Measurements from ENCODE around the gene FYCO1.
A peak's percentile ranks its signal among the peaks of the same experiment; 100 is the strongest.
"Not testable (repeated sequence)": the region's sequence is repeated elsewhere in the genome, so short reads cannot be mapped to it uniquely, and the experiment has no call there.

Gene FYCO1

GRCh38 chr3:46021516-46021915 is 25.9 kb upstream of the FYCO1 start:
- DNase-seq (no peak), ATAC-seq (replicated peaks) (no peak)
- no peak overlapping the region for H3K4me3 Mint-ChIP-seq
- H3K4me1 Mint-ChIP-seq = peaks cover 4 to 18% of the 10 kb centered on the region in 2 donors
- no peaks in the 10 kb centered on the region for H3K9me3 Mint-ChIP-seq
- peaks cover 14 to 23% of the 10 kb centered on the region in 2 donors for H3K27me3 Mint-ChIP-seq
- no peaks in the 10 kb centered on the region for H3K36me3 Mint-ChIP-seq
- H3K27ac Mint-ChIP-seq = no peak overlapping the region

DNA sequence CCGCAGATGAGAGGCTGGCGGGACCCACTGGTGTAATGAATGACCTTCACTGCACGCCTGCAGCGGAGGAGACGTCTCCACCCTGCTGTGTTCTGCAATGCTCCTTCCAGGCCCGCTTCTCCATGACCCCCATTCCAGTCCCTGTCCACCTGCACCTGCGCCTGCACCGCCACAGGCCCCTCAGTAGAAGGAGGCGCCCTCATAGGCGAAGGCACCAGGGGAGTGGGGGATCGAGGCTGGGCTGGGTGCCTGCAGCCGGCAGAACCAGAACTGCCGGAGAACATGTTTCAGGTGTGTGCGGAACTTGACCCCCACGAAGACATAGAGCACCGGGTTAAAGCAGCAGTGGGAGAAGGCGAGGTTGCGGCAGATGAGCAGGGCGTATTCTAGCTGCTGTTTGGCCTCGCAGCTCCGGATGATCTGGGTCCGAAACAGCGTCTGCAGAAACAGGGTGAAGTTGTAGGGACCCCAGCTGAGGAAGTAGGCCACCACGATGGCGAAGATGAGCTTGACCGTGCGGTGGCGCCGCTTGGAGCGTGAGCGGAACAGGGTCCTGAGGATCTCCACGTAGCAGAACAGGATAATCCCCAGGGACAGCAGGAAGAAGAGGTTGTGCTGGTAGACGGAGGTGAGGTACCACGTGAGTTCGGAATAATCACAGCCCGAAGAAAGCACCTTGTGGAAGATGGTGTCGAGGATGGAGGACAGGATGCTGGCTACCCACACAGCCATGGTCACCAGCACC is 25.3 kb upstream of the FYCO1 start:
- DNase-seq = no peak
- ATAC-seq (replicated peaks) = no peak
- peaks cover 4 to 18% of the 10 kb centered on the region in 2 donors for H3K4me1 Mint-ChIP-seq
- H3K4me3 Mint-ChIP-seq = no peak overlapping the region
- no peaks in the 10 kb centered on the region for H3K36me3 Mint-ChIP-seq
- H3K27me3 Mint-ChIP-seq = peaks cover 14 to 23% of the 10 kb centered on the region in 2 donors
- no peak overlapping the region for H3K27ac Mint-ChIP-seq
- no peaks in the 10 kb centered on the region for H3K9me3 Mint-ChIP-seq

DNA sequence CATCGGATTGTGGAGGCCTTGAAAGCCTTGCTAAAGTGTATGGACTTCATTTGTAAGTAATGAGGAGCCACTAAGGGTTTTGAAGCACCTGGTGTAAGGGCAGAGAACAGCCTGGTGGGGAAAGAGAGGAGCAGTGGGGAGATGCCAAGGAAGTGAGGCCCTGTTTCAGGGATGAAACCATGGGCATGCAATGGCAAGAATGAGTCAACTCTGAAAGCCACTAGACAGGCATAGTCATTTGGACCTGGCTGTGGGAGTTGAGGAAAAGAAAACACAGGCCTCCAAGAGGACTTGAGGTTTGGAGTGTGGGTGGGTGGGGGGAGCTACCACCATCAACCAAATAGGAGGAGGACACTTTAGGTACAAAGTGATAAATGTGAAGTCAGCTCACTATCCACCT is 24.1 kb upstream of the FYCO1 start:
- H3K9me3 Mint-ChIP-seq = no peaks in the 10 kb centered on the region
- peaks cover 14 to 23% of the 10 kb centered on the region in 2 donors for H3K27me3 Mint-ChIP-seq
- DNase-seq (no peak), ATAC-seq (replicated peaks) (peak in 1 of 2 donors; percentile 55)
- no peak overlapping the region for H3K4me3 Mint-ChIP-seq
- no peaks in the 10 kb centered on the region for H3K36me3 Mint-ChIP-seq
- no peak overlapping the region for H3K27ac Mint-ChIP-seq
- peaks cover 4 to 18% of the 10 kb centered on the region in 2 donors for H3K4me1 Mint-ChIP-seq

- DNase-seq = no peak
- Mint-ChIP-seq H3K4me3 (no peak overlapping the region), H3K9me3 (no peaks in the 10 kb centered on the region), H3K4me1 (peaks cover 4 to 18% of the 10 kb centered on the region in 2 donors), H3K27ac (no peak overlapping the region), H3K36me3 (no peaks in the 10 kb centered on the region), H3K27me3 (peaks cover 14 to 18% of the 10 kb centered on the region in 2 donors)
- ATAC-seq (replicated peaks) = peak; percentile 56 to 64
These were observed 22.1 kb upstream of the FYCO1 start for GRCh38 chr3:46017720-46018119.

DNA sequence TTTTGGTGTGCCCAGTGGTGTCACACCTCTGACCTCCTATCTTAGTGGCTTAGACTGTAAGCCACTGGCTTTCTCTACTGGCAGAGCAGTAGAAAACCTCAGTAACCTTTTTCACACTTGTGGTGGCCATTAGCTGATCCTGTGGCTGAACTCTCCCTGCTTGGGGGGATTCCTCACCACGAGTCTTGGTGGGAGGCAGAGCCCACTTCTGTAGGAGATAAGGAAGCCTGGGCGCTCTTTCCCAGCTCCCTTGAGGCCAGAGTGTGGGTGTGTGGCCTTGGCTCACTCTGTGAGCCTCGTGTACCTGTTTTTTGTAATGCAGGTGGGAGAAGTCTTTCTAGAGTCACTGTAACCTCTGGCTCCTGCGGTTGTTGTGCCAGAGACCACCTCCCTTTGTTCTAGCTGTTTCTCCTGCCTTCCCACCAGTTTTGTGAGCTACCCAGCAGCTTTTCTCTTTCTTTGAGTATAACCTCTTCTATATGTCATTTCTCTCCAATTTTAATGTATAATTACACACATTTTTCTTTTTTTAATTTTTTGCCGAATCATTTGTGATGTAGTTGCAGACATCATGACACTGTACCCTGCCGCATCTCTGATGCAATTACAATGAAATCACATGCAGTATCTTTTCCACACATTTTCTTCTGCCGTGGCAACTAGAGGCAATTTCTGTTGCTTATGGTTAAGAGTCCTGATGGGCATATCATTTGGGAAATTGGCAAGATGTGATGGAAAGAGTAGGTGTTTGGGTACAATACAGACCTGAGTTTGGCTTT is 17.9 kb upstream of the FYCO1 start:
- no peaks in the 10 kb centered on the region for H3K9me3 Mint-ChIP-seq
- no peak overlapping the region for H3K4me3 Mint-ChIP-seq
- H3K4me1 Mint-ChIP-seq = peaks cover 0 to 12% of the 10 kb centered on the region in 2 donors
- DNase-seq = no peak
- no peaks in the 10 kb centered on the region for H3K36me3 Mint-ChIP-seq
- peaks cover 0 to 4% of the 10 kb centered on the region in 2 donors for H3K27me3 Mint-ChIP-seq
- no peak for ATAC-seq (replicated peaks)
- H3K27ac Mint-ChIP-seq = no peak overlapping the region

DNA sequence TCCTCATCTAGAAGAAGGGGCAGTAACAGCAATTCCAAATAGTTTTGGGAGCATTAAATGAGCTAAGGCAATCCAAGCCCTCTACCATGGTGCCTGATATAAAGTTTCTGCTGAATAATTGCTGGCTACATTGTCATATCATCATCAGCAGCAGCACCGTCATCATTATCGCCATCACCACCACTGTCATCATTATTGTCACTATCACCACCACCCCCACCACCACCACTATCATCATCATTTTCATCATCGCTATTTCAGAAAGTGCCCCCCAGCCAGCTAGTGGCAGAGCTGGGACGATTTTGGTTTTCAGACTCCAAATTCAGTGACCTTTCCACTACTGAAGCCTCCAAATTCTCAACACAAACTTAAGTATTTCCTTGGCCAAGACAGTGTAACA is 16.6 kb upstream of the FYCO1 start:
- no peak for DNase-seq
- Mint-ChIP-seq H3K36me3 (no peaks in the 10 kb centered on the region), H3K27me3 (peaks cover 0 to 4% of the 10 kb centered on the region in 2 donors), H3K9me3 (no peaks in the 10 kb centered on the region), H3K4me1 (peaks cover 0 to 3% of the 10 kb centered on the region in 2 donors), H3K27ac (no peak overlapping the region), H3K4me3 (no peak overlapping the region)
- no peak for ATAC-seq (replicated peaks)

DNA sequence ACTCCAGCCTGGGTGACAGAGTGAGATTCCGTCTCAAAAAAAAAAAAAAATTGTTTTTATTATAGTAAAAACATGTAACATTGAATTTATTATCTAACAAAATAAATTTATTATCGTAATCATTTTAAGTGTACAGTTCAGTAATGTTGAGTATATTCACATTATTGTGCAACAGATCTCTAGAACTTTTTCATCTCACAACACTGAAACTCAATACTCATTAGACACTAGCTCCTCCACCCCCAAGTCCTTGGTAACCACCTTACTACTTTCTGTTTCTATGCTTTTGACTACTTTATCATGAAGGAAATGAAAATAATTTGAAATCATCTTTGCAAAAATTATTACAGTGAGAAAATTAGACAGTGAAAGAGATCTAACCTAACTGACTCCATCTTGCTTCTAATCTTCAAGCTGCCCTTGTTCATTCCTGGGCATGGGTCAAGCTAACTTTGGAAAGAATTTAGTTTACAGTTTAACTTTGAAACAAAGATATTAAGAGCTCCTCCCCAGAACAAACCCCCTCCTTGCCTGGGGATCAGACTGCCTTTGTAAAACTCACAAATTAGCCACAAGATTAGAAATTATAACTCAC is 15.0 kb upstream of the FYCO1 start:
- no peaks in the 10 kb centered on the region for H3K36me3 Mint-ChIP-seq
- no peaks in the 10 kb centered on the region for H3K4me1 Mint-ChIP-seq
- no peak for DNase-seq

DNA sequence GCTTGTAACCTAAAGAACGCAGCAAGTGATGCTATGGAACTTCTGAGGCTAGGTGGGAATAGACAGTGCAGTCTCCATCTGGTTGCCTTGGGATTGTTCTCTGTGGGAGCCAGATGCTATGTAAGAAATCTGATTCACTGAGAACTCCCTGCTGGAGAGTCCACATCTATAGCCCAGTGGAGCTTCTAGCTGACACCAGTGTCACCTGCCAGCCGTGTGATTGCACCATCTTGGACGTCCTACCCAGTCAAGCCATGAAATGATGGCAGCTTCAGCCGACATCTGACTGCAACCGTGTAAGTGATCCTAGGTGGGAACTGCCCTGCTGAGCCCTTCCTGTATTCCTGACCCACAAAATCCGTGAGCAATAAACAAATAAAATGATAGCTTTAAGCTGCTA is 12.4 kb upstream of the FYCO1 start:
- no peaks in the 10 kb centered on the region for H3K36me3 Mint-ChIP-seq

More for the DNA sequence above, 15.0 kb upstream of the FYCO1 start:
- no peak overlapping the region for H3K27ac Mint-ChIP-seq
- no peak for ATAC-seq (replicated peaks)
- H3K4me3 Mint-ChIP-seq = no peak overlapping the region
- H3K27me3 Mint-ChIP-seq = peaks cover 0 to 4% of the 10 kb centered on the region in 2 donors
- H3K9me3 Mint-ChIP-seq = no peaks in the 10 kb centered on the region

DNA sequence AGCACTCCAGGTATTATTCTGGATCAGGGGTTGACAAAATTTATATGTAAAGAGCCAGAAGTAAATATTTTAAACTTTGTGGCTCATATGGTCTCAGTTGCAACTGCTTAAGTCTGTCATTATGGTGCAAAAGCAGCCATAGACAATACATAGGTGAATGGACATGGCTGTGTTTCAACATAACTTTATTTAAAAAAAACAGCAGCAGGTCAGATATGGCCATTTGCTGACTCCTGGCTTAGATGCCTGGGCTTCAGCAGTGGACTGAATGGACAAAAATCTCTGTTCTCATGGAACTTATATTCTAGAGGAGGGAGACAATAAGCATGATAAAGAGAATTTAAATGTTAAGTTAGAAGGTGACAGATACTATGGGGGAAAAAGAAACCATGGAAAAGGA is 11.7 kb upstream of the FYCO1 start:
- H3K4me3 Mint-ChIP-seq = no peak overlapping the region

More for the DNA sequence above, 12.4 kb upstream of the FYCO1 start:
- Mint-ChIP-seq H3K9me3 (no peaks in the 10 kb centered on the region), H3K27me3 (no peaks in the 10 kb centered on the region), H3K27ac (no peak overlapping the region), H3K4me1 (no peaks in the 10 kb centered on the region), H3K4me3 (no peak overlapping the region)
- no peak for ATAC-seq (replicated peaks)
- DNase-seq = no peak

DNA sequence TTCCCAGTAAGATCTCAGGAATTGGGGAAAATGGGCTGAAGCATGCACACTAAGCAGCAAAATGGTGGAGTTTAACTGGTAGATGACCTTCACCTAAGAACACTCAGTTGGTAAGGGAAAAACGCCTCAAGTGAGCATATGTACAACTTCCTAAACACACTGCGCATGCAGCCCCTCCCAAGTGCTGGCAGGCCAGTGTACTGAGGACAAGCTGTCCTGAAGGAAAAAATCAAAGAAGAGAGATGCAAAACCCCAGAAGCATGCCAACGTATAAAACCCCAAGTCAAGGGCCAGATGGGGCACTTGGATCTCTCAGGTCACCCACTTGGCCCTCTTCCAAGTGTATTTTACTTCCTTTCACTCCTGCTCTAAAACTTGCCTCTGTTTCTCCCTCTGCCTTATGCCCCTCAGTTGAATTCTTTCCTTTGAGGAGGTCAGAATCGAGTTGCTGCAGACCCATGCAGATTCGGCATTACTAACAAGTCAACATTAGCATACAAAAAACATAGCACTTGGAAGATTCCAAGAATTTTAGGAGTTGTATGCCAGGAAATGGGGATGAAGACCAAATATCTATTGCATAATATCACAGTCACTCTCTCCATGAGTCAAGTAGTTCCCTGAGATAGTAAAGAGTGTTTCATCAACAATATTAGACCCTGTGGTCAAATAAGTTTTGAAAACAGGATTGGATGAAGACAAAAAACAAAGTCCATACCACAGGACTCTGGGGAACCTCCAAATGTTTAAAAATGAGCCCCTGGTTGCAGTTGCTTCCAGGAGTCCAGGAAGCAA is 10.8 kb upstream of the FYCO1 start:
- Mint-ChIP-seq H3K27me3 (no peaks in the 10 kb centered on the region), H3K9me3 (no peaks in the 10 kb centered on the region), H3K36me3 (no peaks in the 10 kb centered on the region), H3K4me3 (no peak overlapping the region), H3K4me1 (no peaks in the 10 kb centered on the region), H3K27ac (no peak overlapping the region)
- DNase-seq = no peak
- ATAC-seq (replicated peaks) = no peak

More for the DNA sequence above, 11.7 kb upstream of the FYCO1 start:
- H3K9me3 Mint-ChIP-seq = no peaks in the 10 kb centered on the region
- H3K4me1 Mint-ChIP-seq = no peaks in the 10 kb centered on the region
- DNase-seq (no peak), ATAC-seq (replicated peaks) (no peak)
- H3K36me3 Mint-ChIP-seq = no peaks in the 10 kb centered on the region
- H3K27ac Mint-ChIP-seq = no peak overlapping the region
- H3K27me3 Mint-ChIP-seq = no peaks in the 10 kb centered on the region

- H3K27ac Mint-ChIP-seq; DNase-seq; H3K9me3 Mint-ChIP-seq; H3K4me3 Mint-ChIP-seq; ATAC-seq (replicated peaks); H3K36me3 Mint-ChIP-seq; H3K4me1 Mint-ChIP-seq: not testable (repeated sequence)
- H3K27me3 Mint-ChIP-seq = peaks cover 7 to 13% of the 10 kb centered on the region in 2 donors
These were observed 8.1 kb upstream of the FYCO1 start for GRCh38 chr3:46003706-46004105.

DNA sequence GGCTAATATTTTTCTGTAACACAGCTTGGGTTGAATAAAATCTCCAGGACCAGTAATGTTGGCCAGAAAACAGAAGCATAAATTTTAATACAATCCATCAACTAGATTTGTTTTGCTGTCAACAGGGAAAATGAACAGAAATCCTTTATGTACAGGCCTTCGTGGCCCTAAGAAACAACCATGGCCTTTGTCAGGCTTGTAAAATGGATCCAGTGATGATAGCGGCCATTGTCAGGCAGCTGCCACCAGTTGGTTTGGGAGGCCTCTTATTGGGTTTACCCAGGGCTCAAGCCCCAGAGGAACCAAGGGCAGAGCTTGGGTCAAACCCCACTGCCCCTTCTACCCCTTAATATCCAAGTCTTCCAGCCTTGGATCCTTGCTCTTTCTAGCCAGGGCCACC is 5.6 kb upstream of the FYCO1 start:
- DNase-seq (no peak), ATAC-seq (replicated peaks) (no peak)
- no peaks in the 10 kb centered on the region for H3K9me3 Mint-ChIP-seq
- peaks cover 7 to 13% of the 10 kb centered on the region in 2 donors for H3K27me3 Mint-ChIP-seq
- H3K36me3 Mint-ChIP-seq = no peaks in the 10 kb centered on the region
- H3K27ac Mint-ChIP-seq = no peak overlapping the region
- peaks cover 8 to 10% of the 10 kb centered on the region in 2 donors for H3K4me1 Mint-ChIP-seq
- no peak overlapping the region for H3K4me3 Mint-ChIP-seq

- no peak for DNase-seq
- H3K9me3 Mint-ChIP-seq = no peaks in the 10 kb centered on the region
- ATAC-seq (replicated peaks) = no peak
- no peak overlapping the region for H3K4me3 Mint-ChIP-seq
- no peaks in the 10 kb centered on the region for H3K36me3 Mint-ChIP-seq
- no peak overlapping the region for H3K27ac Mint-ChIP-seq
- peaks cover 7 to 13% of the 10 kb centered on the region in 2 donors for H3K27me3 Mint-ChIP-seq
- peaks cover 19 to 23% of the 10 kb centered on the region in 2 donors for H3K4me1 Mint-ChIP-seq
These were observed 2.3 kb upstream of the FYCO1 start for GRCh38 chr3:45997942-45998341.

GRCh38 chr3:45997499-45997898 is 1.9 kb upstream of the FYCO1 start:
- H3K4me1 Mint-ChIP-seq = peaks cover 22 to 27% of the 10 kb centered on the region in 2 donors
- H3K4me3 Mint-ChIP-seq; H3K36me3 Mint-ChIP-seq; H3K27ac Mint-ChIP-seq; DNase-seq; ATAC-seq (replicated peaks); H3K9me3 Mint-ChIP-seq: not testable (repeated sequence)
- H3K27me3 Mint-ChIP-seq = peaks cover 7 to 13% of the 10 kb centered on the region in 2 donors

Data from stimulated activated naive B cell treated with anti-CD40 and anti-IgM and Interleukin-4, amounts not matched to agents 10 μg/mL and 1 μg/mL and 100 μg/mL, for 72 hours (primary cell).